GM19193 (cell line): Measurements from ENCODE around the gene CDH1.

Experiments used
- POLR2A ChIP-seq: IDR thresholded peaks from 4 replicates; pipeline ENCODE4 v1.6.1; 2011; ENCODE audit not compliant: insufficient read depth, insufficient read length; ENCODE audit errors: extremely low read depth

The CDH1 gene

GRCh38 chr16:68768175-68768574, 31.1 kb downstream of the CDH1 start:
- TF ChIP-seq POLR2A = no peak

- no peak for TF ChIP-seq POLR2A
Measured at GRCh38 chr16:68768771-68769170, 31.7 kb downstream of the CDH1 start.

- TF ChIP-seq POLR2A = no peak
Measured at GRCh38 chr16:68770671-68771070, 33.6 kb downstream of the CDH1 start.

- no peak for TF ChIP-seq POLR2A
Measured at GRCh38 chr16:68772030-68772681, 35.1 kb downstream of the CDH1 start.

GRCh38 chr16:68772871-68773270, 35.8 kb downstream of the CDH1 start:
- no peak for TF ChIP-seq POLR2A

GRCh38 chr16:68774982-68775634, 38.0 kb downstream of the CDH1 start:
- TF ChIP-seq POLR2A = no peak

- no peak for TF ChIP-seq POLR2A
Measured at GRCh38 chr16:68776821-68777485, 39.9 kb downstream of the CDH1 start.

- no peak for TF ChIP-seq POLR2A
Measured at GRCh38 chr16:68778551-68779231, 41.6 kb downstream of the CDH1 start.

GRCh38 chr16:68779891-68780290, 42.8 kb downstream of the CDH1 start:
- TF ChIP-seq POLR2A = no peak

- no peak for TF ChIP-seq POLR2A
Measured at GRCh38 chr16:68781784-68782183, 44.7 kb downstream of the CDH1 start.

- no peak for TF ChIP-seq POLR2A
Measured at GRCh38 chr16:68782198-68783174, 45.4 kb downstream of the CDH1 start.

- no peak for TF ChIP-seq POLR2A
Measured at GRCh38 chr16:68784226-68784625, 47.1 kb downstream of the CDH1 start.

- TF ChIP-seq POLR2A = no peak
Measured at GRCh38 chr16:68784721-68785120, 47.6 kb downstream of the CDH1 start.

- no peak for TF ChIP-seq POLR2A
Measured at GRCh38 chr16:68785715-68786114, 48.6 kb downstream of the CDH1 start.
